C4-2B (cell line): Measurements from ENCODE around the gene SLC2A11.

ENCODE experiments used
- ZFX ChIP-seq: fragments of 450-650 bp; IDR thresholded peaks from 2 replicates; pipeline ENCODE4 v1.6.1; 2017
- TF ChIP-seq, protein P1 (sequence below): fragments of 450-650 bp; conservative IDR thresholded peaks from 2 replicates; pipeline ENCODE4 v1.5.1; 2017; ENCODE audit warnings: mild to moderate bottlenecking

DNA sequence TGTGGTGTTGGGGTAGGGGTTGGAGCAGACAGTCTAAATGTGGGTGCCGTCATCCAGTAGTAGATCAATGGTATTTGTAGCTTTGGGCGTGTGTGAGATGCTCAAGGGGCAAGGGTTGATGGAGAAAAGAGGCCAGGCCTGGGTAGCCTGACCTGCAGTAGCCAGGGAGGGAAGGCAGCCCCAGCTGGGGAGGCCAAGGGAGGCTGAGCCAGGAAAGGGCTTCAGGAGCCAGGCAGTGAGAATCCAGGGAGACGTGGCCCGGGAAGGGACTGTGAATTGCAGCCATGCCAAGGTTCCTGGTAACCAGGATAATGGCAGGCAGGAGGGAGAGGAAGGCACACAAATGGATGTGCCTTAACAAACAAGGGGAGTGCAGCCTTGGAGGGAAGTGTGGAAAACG lies 16.4 kb upstream of the SLC2A11 start:
- TF ChIP-seq, protein P1, sequence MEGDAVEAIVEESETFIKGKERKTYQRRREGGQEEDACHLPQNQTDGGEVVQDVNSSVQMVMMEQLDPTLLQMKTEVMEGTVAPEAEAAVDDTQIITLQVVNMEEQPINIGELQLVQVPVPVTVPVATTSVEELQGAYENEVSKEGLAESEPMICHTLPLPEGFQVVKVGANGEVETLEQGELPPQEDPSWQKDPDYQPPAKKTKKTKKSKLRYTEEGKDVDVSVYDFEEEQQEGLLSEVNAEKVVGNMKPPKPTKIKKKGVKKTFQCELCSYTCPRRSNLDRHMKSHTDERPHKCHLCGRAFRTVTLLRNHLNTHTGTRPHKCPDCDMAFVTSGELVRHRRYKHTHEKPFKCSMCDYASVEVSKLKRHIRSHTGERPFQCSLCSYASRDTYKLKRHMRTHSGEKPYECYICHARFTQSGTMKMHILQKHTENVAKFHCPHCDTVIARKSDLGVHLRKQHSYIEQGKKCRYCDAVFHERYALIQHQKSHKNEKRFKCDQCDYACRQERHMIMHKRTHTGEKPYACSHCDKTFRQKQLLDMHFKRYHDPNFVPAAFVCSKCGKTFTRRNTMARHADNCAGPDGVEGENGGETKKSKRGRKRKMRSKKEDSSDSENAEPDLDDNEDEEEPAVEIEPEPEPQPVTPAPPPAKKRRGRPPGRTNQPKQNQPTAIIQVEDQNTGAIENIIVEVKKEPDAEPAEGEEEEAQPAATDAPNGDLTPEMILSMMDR: no peak
- no peak for TF ChIP-seq ZFX
